A673 (cell line): ENCODE measurements around the gene SOWAHD. TPM values are rescaled to one million over a fixed set of nuclear protein-coding genes. Genes with fewer than 3 reads are reported as not detected.
A peak's percentile ranks its signal among the peaks of the same experiment; 100 is the strongest.

Source experiments
- Bru-seq: library from RNA; stranded (reverse); fragments of 400-500 nt; gene quantifications from one replicate; lab custom pipeline; 2021; lab: Mats Ljungman, UMichigan
- BruChase-seq, 2 experiments: library from RNA; stranded (reverse); fragments of 400-500 nt; gene quantifications; one replicate each; lab custom pipeline; 2021; lab: Mats Ljungman, UMichigan
- BruUV-seq: library from RNA; stranded (reverse); fragments of 400-500 nt; replicated peaks from 2 replicates; lab custom pipeline; 2021; lab: Mats Ljungman, UMichigan
- CTCF ChIA-PET: fragments of 300-600 bp; sonication (Branson Sonifier 250); formaldehyde crosslinking; loops from one replicate; lab custom pipeline; 2022; ENCODE audit warnings: antibody characterized with exemption; lab: Charles Lee
- POLR2A ChIA-PET: fragments of 300-600 bp; sonication (Branson Sonifier 250); formaldehyde crosslinking; loops from one replicate; lab custom pipeline; 2022; ENCODE audit warnings: antibody characterized with exemption; ENCODE audit not compliant: low non-redundant PET; lab: Charles Lee
- DNase-seq: peaks from one replicate; pipeline ENCODE4 v3.0.0-alpha.2; 2015; ENCODE audit warnings: low spot score
- H3K27ac ChIP-seq: fragments of 200-600 bp; sonication (generic); 2 replicates; pipeline ENCODE4 v1.5.1; 2016; ENCODE audit warnings: mixed run types, low read depth, mild to moderate bottlenecking, mixed read lengths, antibody characterized with exemption, low read length; ENCODE audit not compliant: poor library complexity, severe bottlenecking
- H3K27me3 ChIP-seq: fragments of 200-600 bp; sonication (generic); replicated peaks from 2 replicates; pipeline ENCODE4 v1.6.1; 2017; ENCODE audit warnings: mixed run types, low read depth, mild to moderate bottlenecking, mixed read lengths, antibody characterized with exemption, low read length; ENCODE audit not compliant: insufficient read depth, poor library complexity
- H3K36me3 ChIP-seq: fragments of 200-600 bp; sonication (generic); 2 replicates; pipeline ENCODE4 v1.6.1; 2016; ENCODE audit warnings: mixed run types, mild to moderate bottlenecking, mixed read lengths, antibody characterized with exemption, low read length; ENCODE audit not compliant: insufficient read depth, poor library complexity, severe bottlenecking
- H3K4me1 ChIP-seq: fragments of 200-600 bp; sonication (generic); 2 replicates; pipeline ENCODE4 v1.6.1; 2017; ENCODE audit warnings: mixed run types, mild to moderate bottlenecking, mixed read lengths, antibody characterized with exemption, low read length; ENCODE audit not compliant: insufficient read depth, poor library complexity, severe bottlenecking
- H3K4me3 ChIP-seq: fragments of 200-600 bp; sonication (generic); 2 replicates; pipeline ENCODE4 v1.5.1; 2016; ENCODE audit warnings: low read depth, mixed run types, mild to moderate bottlenecking, mixed read lengths, low read length; ENCODE audit not compliant: poor library complexity, severe bottlenecking
- H3K9me3 ChIP-seq: fragments of 200-600 bp; sonication (generic); 2 replicates; pipeline ENCODE4 v1.6.1; 2016; ENCODE audit warnings: mixed run types, low read depth, mild to moderate bottlenecking, mixed read lengths, antibody characterized with exemption, low read length; ENCODE audit not compliant: poor library complexity, severe bottlenecking
- EZH2 ChIP-seq: fragments of 200-600 bp; sonication (generic); IDR thresholded peaks from 2 replicates; pipeline ENCODE4 v1.6.1; 2017; ENCODE audit warnings: borderline replicate concordance, low read depth, mild to moderate bottlenecking, mixed read lengths, antibody characterized with exemption, low read length; ENCODE audit not compliant: poor library complexity, severe bottlenecking
- intact Hi-C: fragments of 100-400 bp; cut with micrococcal nuclease; formaldehyde crosslinking; loops from one replicate; pipeline ENCODE4 v1.10.0; 2022; ENCODE audit not compliant: unreplicated experiment
- long read RNA-seq: library from polyadenylated mRNA; stranded (forward); transcript quantifications from one replicate; pipeline ENCODE4 v2.0.0, GENCODE V29; 2022
- total RNA-seq: library from RNA; stranded (reverse); gene quantifications from 2 replicates; pipeline ENCODE4 v1.2.3, GENCODE V29; 2021
- TF ChIP-seq, protein P1 (sequence below): fragments of 300-800, 200-600 bp; sonication (generic); conservative IDR thresholded peaks from 2 replicates; pipeline ENCODE4 v1.5.1; 2017; ENCODE audit warnings: low read depth, mild to moderate bottlenecking, antibody characterized with exemption, low read length, moderate library complexity, mixed read lengths

Gene SOWAHD, protein sequence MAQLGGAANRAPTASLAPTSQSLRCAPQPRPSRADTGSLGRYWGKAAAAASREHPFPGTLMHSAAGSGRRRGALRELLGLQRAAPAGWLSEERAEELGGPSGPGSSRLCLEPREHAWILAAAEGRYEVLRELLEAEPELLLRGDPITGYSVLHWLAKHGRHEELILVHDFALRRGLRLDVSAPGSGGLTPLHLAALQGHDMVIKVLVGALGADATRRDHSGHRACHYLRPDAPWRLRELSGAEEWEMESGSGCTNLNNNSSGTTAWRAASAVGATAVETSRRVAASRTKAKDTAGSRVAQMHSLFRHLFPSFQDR
- 0.20 TPM in 1 of 2 replicates, not detected in the other for total RNA-seq
- Bru-seq, nascent RNA = not detected
- BruChase-seq, experiment 1, labeled RNA remaining after a 2-hour chase = percentile 21 among the genes with signal in this experiment
- BruChase-seq, experiment 2, labeled RNA remaining after a 6-hour chase = percentile 20 among the genes with signal in this experiment
- long read RNA-seq = 0 reads

DNA sequence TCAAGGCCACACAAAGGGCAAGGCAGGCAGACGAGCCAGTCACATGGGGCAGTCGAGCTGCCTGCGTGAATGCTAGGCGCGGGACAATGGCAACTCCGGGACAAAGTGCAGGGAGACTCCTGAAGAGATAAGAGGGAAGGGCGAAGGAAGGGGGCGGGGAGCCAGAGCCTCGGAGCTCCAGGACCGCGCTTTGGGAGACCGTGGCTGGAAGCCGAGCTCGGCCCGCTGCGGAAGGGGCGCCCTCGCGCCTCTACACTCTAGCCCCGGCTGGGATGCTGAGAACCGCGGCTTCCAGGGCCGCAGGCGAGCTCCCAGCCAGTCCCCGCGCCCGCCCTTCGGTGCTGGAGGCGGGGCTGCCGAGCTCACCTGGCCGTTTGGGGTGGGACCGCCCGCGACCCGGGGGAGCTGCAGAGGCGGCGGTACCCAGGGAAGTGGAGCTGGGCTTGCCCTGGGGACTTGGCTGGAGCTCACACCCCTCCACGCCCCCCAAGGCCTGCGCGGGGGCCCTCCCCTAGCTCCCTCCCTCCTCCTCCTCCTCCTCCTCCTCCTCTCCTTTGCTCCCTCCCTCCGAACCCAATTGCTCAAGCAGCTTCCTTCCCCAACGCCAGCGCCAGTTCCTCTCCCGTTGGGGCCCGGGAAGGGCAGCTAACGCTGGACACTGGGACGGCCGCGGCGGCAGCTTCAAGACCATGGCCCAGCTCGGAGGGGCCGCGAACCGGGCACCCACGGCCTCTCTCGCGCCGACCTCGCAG is at the start of gene SOWAHD:
SOWAHD (plus strand) TSS at position 610 of the 752 bp plus-strand sequence; CDS start at position 690, 80 bp downstream.
- no peaks in the 10 kb centered on the region for H3K27me3 ChIP-seq
- intact Hi-C loops = no loop called here

DNA sequence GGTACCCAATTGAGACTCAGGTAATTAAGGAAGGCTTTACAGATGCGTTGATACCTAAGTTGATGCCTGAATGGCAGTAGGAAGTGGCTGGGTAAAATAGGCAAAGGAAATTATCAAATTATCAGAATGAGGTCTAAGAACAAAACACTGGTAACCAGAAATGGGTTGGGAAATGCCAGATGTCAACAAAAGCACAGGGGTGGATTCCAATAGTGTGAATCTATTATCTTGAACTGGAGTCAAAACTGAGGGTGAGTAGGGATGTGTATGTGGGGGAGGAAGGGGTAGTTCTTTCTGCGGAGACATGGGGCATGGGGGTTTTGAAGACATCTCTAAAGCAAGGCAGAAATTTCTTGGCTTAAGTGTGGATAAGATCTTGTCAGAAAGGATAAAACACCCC is 49.5 kb upstream of the SOWAHD start:
- ChIA-PET CTCF (no interaction called here), POLR2A (no interaction called here)
- intact Hi-C loops = no loop called here
- Histone ChIP-seq H3K27me3 (no peaks in the 10 kb centered on the region), H3K4me3 (no peak overlapping the region), H3K27ac (no peak overlapping the region), H3K36me3 (no peaks in the 10 kb centered on the region), H3K4me1 (no peaks in the 10 kb centered on the region), H3K9me3 (no peaks in the 10 kb centered on the region)
- no peak for DNase-seq
- TF ChIP-seq EZH2 = no peak
- TF ChIP-seq, protein P1, sequence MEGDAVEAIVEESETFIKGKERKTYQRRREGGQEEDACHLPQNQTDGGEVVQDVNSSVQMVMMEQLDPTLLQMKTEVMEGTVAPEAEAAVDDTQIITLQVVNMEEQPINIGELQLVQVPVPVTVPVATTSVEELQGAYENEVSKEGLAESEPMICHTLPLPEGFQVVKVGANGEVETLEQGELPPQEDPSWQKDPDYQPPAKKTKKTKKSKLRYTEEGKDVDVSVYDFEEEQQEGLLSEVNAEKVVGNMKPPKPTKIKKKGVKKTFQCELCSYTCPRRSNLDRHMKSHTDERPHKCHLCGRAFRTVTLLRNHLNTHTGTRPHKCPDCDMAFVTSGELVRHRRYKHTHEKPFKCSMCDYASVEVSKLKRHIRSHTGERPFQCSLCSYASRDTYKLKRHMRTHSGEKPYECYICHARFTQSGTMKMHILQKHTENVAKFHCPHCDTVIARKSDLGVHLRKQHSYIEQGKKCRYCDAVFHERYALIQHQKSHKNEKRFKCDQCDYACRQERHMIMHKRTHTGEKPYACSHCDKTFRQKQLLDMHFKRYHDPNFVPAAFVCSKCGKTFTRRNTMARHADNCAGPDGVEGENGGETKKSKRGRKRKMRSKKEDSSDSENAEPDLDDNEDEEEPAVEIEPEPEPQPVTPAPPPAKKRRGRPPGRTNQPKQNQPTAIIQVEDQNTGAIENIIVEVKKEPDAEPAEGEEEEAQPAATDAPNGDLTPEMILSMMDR = no peak
- BruUV-seq = no TSS peak

More for the DNA sequence above, at the start of gene SOWAHD:
- H3K36me3 ChIP-seq = no peaks in the 10 kb centered on the region
- no peaks in the 10 kb centered on the region for H3K4me1 ChIP-seq
- CTCF ChIA-PET = interaction anchor here (1.1 kb wide), 1 partner anchor 33 kb away, joined by 8 read pairs; the partner anchor contains the start of gene RPL39
- POLR2A ChIA-PET = no interaction called here
- no peak within 1 kb of the TSS for H3K27ac ChIP-seq
- no peak for DNase-seq
- H3K9me3 ChIP-seq = no peaks in the 10 kb centered on the region
- H3K4me3 ChIP-seq = peak within 1 kb of the TSS; percentile 55
- BruUV-seq = no TSS peak
- TF ChIP-seq EZH2 = no peak
- TF ChIP-seq, protein P1 = no peak

DNA sequence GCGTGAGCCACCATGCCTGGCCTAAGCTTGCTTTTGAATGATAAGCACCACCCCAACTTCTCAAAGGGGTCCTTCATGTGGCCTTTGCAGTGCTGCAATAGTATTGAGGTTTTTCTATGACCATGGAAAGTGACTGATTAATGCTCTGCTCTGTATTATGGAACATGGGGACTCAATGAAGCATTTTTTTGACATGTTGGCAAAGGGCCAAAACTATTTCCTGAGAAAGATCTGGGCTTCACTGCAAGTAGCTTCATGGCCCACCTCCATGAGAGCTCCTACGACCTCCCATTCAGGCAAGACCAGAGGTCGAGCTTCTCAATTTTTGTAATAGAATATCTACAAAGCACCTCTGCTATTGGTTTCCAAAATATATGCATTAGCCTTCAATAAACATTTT is 48.8 kb upstream of the SOWAHD start:
- CTCF ChIA-PET = interaction anchor here (0.6 kb wide), 1 partner anchor 75 kb away, joined by 6 read pairs; no protein-coding TSS in a partner anchor
- DNase-seq = no peak
- H3K9me3 ChIP-seq = no peaks in the 10 kb centered on the region
- H3K27ac ChIP-seq = no peak overlapping the region
- no peaks in the 10 kb centered on the region for H3K27me3 ChIP-seq
- H3K36me3 ChIP-seq = no peaks in the 10 kb centered on the region
- H3K4me1 ChIP-seq = no peaks in the 10 kb centered on the region
- no peak overlapping the region for H3K4me3 ChIP-seq
- POLR2A ChIA-PET = no interaction called here
- BruUV-seq = no TSS peak
- intact Hi-C loops = no loop called here
- no peak for TF ChIP-seq EZH2
- TF ChIP-seq, protein P1 = no peak
